BE2C (cell line): ENCODE data around the gene PDRG1.

Experiments used
- DNase-seq: peaks from one replicate; pipeline ENCODE4 v3.0.0-alpha.2; 2020
- H3K27me3 ChIP-seq: fragments of 250-450 bp; sonication (Bioruptor Pico); 2 replicates; pipeline ENCODE4 v1.5.1; 2020; ENCODE audit warnings: mild to moderate bottlenecking
- H3K36me3 ChIP-seq: fragments of 250-450 bp; sonication (Bioruptor Pico); 2 replicates; pipeline ENCODE4 v1.5.1; 2020; ENCODE audit warnings: mild to moderate bottlenecking
- H3K4me1 ChIP-seq: fragments of 250-450 bp; sonication (Bioruptor Pico); 2 replicates; pipeline ENCODE4 v1.5.1; 2020
- H3K4me3 ChIP-seq: 2 replicates; pipeline ENCODE4 v1.5.1; 2011; ENCODE audit warnings: low read depth, low read length
- H3K9me3 ChIP-seq: fragments of 250-450 bp; sonication (Bioruptor Pico); 2 replicates; pipeline ENCODE4 v1.5.1; 2020
- TF ChIP-seq, protein P1 (sequence below): IDR thresholded peaks from 2 replicates; pipeline ENCODE4 v1.5.1; 2012; ENCODE audit warnings: mild to moderate bottlenecking, low read depth, low read length

The PDRG1 gene

GRCh38 chr20:31908424-31908823 lies 43.4 kb downstream of the PDRG1 start:
- DNase-seq, result no peak
- TF ChIP-seq, protein P1, sequence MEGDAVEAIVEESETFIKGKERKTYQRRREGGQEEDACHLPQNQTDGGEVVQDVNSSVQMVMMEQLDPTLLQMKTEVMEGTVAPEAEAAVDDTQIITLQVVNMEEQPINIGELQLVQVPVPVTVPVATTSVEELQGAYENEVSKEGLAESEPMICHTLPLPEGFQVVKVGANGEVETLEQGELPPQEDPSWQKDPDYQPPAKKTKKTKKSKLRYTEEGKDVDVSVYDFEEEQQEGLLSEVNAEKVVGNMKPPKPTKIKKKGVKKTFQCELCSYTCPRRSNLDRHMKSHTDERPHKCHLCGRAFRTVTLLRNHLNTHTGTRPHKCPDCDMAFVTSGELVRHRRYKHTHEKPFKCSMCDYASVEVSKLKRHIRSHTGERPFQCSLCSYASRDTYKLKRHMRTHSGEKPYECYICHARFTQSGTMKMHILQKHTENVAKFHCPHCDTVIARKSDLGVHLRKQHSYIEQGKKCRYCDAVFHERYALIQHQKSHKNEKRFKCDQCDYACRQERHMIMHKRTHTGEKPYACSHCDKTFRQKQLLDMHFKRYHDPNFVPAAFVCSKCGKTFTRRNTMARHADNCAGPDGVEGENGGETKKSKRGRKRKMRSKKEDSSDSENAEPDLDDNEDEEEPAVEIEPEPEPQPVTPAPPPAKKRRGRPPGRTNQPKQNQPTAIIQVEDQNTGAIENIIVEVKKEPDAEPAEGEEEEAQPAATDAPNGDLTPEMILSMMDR, result no peak
- Histone ChIP-seq H3K4me3 (no peak overlapping the region), H3K27me3 (no peaks in the 10 kb centered on the region), H3K4me1 (no peaks in the 10 kb centered on the region), H3K36me3 (no peaks in the 10 kb centered on the region), H3K9me3 (no peaks in the 10 kb centered on the region)

DNA sequence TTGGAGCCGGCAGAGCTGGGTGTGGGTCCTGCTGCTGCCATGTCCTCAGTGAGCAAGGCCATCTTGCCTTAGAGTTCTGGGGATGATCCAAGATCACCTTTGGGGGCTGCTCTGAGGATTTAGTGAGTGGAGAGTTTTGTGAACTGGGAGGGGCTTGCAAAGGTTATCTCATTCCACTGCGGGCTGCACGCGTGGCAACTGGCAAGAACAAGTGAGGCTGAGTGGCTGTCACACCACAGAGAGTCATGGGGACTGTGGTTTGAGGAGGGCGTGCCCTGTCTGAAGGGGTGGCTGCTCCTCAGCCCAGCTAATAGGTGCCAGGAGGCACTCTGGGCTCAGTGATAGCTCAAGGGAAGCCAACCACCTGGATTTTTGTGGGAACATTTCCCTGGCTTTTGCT lies 43.8 kb downstream of the PDRG1 start:
- H3K27me3 ChIP-seq, result no peaks in the 10 kb centered on the region
- TF ChIP-seq, protein P1, result no peak
- DNase-seq, result no peak
- no peaks in the 10 kb centered on the region for H3K4me1 ChIP-seq
- H3K9me3 ChIP-seq, result no peaks in the 10 kb centered on the region
- no peak overlapping the region for H3K4me3 ChIP-seq
- H3K36me3 ChIP-seq, result no peaks in the 10 kb centered on the region

DNA sequence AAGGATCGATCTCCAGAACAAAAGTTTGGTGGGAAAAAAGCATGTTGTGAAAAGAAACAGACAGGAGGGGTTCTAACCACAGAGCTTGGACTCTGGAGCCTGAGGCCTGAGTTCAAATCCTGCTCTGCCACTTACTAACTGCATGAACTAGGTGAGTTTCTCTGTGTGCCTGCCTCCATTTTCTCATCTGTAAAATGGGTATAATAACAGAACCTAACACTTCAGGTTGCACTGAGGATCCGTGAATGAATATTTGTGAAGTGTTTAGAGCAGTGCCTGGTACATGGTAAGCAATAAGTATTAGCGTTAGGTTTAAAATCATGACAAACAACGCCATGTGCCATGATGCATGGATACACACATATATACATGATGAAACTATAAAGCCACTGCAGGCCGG lies 44.8 kb downstream of the PDRG1 start:
- TF ChIP-seq, protein P1, result no peak
- Histone ChIP-seq H3K36me3 (no peaks in the 10 kb centered on the region), H3K9me3 (no peaks in the 10 kb centered on the region), H3K4me1 (no peaks in the 10 kb centered on the region), H3K27me3 (no peaks in the 10 kb centered on the region), H3K4me3 (no peak overlapping the region)
- no peak for DNase-seq

DNA sequence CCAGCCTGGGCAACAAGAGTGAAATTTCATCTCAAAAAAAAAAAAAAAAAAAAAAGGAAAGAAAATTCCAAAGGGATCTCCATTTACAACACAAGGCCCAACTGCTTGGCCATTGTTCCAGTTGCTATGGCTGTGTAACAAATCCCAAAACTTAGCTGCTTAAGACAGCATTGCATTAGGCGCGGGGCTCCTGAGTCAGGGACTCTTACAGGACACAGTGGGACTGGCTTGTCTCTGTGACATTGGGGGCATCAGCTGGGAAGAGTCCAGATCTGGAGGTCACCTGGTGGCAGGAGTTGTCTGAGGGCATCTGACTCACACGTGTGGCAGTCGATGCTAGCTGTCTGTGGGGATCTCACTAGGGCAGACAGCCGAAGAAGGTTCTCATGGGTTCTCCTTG lies 45.8 kb downstream of the PDRG1 start:
- H3K4me3 ChIP-seq, result no peak overlapping the region

GRCh38 chr20:31903627-31904386 lies 48.0 kb downstream of the PDRG1 start:
- Histone ChIP-seq H3K4me1 (no peaks in the 10 kb centered on the region), H3K4me3 (no peak overlapping the region), H3K27me3 (no peaks in the 10 kb centered on the region), H3K9me3 (no peaks in the 10 kb centered on the region), H3K36me3 (no peaks in the 10 kb centered on the region)
- DNase-seq, result no peak
- TF ChIP-seq, protein P1, result no peak

More for the DNA sequence above, 45.8 kb downstream of the PDRG1 start:
- TF ChIP-seq, protein P1, result no peak
- H3K4me1 ChIP-seq, result no peaks in the 10 kb centered on the region
- no peak for DNase-seq
- no peaks in the 10 kb centered on the region for H3K36me3 ChIP-seq
- H3K27me3 ChIP-seq, result no peaks in the 10 kb centered on the region
- no peaks in the 10 kb centered on the region for H3K9me3 ChIP-seq

DNA sequence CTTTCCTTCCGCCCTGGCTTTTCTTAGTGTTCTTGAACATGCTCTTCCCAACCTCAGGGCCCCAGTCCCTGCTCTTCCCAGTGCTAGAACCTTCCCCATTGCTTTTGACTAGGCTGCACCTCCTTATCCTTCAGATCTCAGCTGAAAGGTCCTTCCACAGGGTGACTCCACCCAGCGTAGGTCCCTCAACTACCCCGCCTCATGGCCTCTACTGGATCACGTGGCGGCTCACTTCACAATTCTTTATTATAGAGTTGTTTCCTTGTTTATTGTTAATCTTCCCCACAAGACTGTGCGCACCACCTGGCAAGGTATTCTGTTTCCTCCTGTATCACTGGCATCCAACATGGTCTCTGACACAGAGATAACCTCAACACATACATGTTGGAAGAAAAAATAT lies 50.2 kb downstream of the PDRG1 start:
- no peaks in the 10 kb centered on the region for H3K27me3 ChIP-seq
- H3K4me1 ChIP-seq, result no peaks in the 10 kb centered on the region
- DNase-seq, result no peak
- TF ChIP-seq, protein P1, result no peak
- no peaks in the 10 kb centered on the region for H3K9me3 ChIP-seq
- H3K4me3 ChIP-seq, result no peak overlapping the region
- no peaks in the 10 kb centered on the region for H3K36me3 ChIP-seq
